HG03039 (cell line): Measurements from ENCODE around the gene CPN1.
A peak's percentile ranks its signal among the peaks of the same experiment; 100 is the strongest.

Source experiments
- ATAC-seq: cut with Tn5 transposase; IDR thresholded peaks from one replicate; pipeline ENCODE4 v1.9.1; 2021; ENCODE audit warnings: mild to moderate bottlenecking, moderate library complexity; ENCODE audit not compliant: unreplicated experiment

CPN1 gene

DNA sequence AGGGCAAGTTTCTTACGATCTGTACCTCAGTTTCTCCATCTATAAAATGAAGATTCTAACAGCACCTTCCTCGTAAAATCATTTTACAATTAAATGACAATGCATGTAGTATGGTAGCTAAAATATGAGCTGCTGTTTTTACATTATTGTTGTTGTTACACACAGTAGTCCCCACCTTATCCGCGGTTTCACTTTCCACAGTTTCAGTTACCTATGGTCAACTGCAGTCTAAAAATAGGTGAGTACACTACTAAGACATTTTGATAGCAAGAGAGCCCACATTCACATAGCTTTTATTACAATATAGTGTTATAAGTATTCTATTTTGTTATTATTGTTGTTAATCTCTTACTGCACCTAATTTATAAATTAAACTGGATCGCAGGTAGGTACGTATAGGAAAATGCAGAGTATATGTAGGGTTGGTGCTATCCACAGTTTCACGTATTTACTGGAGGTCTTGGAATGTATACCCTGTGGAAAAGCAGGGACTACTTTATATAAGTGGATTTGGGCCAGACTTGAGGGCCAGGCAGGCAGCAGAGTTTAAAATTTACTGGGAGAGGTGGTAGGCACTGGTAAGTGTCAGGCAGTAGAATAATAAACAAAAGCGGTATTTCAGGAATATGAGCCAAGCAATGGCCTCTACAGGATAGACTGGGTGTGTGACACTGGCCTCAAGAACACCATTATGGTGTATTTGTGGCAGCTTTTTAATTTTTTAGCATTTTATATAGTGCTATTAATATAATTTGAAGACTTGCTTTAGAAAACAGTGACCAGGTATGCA, 82.2 kb downstream of the CPN1 start:
- no peak for ATAC-seq

- ATAC-seq, result no peak
Observed at GRCh38 chr10:99998889-99999288, 82.8 kb downstream of the CPN1 start.

- no peak for ATAC-seq
Observed at GRCh38 chr10:99996671-99997648, 84.7 kb downstream of the CPN1 start.

- no peak for ATAC-seq
Observed at GRCh38 chr10:99995713-99996112, 86.0 kb downstream of the CPN1 start.

GRCh38 chr10:99995269-99995668, 86.4 kb downstream of the CPN1 start:
- ATAC-seq, result no peak

DNA sequence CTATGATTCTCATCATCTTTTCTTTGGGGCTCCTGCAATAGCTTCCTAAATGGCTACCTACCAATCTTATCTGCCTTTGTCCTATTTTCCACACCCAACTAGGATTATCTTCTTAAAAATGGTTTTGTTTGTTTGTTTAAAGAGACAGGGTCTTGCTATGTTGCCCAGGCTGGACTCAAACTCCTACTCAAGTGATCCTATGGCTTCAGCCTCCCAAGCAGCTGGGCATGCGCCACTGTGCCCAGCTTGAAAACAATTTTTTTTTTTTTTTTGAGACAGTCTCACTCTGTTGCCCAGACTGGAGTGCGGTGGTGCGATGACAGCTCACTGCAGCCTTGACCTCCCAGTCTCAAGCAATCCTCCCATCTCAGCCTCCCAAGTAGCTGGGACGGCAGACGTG, 86.9 kb downstream of the CPN1 start:
- no peak for ATAC-seq

- peak; percentile 65 for ATAC-seq
Observed at GRCh38 chr10:99993701-99994689, 87.7 kb downstream of the CPN1 start.
